HG03469 (cell line): ENCODE measurements around the gene TNRC18.
"Not testable (repeated sequence)": the region's sequence is repeated elsewhere in the genome, so short reads cannot be mapped to it uniquely, and the experiment has no call there.

Experiments
- ATAC-seq: cut with Tn5 transposase; IDR thresholded peaks from one replicate; pipeline ENCODE4 v1.9.1; 2021; ENCODE audit warnings: mild to moderate bottlenecking, moderate library complexity, moderate number of reproducible peaks; ENCODE audit not compliant: unreplicated experiment

TNRC18 gene

DNA sequence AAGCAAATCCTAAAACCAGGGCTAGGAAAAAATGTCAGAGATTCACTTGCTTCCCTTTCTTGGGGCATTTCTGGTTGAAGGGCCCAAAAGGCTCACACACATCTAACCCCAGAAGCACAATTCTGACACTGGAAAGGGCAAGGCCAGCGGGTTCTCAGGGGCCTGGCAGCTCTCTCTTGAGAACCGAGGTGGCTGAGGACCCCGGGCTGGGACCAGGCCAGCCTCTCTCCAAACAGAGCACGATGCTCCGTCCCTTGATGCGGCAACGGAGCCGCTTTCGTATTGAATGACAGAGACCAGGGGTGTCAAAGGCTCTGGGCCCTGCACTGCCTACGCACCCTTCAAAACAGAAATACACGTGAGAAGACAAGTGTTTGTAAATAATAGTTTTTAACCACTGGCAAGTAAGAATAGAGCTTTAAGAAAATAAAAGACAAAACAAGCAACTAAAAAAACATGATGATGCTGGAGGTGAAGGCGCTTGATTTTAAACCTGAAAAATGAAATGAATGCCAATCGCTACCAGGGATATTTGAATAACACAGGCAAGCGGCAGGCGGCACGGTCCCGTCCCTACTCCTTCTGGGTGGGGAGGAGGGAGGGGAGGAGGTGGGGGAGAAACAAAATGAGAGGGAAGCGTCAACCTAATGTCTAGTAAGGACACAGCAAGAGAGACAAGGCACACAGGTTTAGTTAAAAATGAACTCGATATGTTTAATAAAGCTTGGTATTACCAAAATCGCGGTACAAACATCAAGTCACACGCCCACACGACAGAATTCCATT, 72.8 kb downstream of the TNRC18 start:
- no peak for ATAC-seq

- ATAC-seq = no peak
These were observed 73.5 kb downstream of the TNRC18 start for GRCh38 chr7:5350174-5350463.

GRCh38 chr7:5349437-5350173, 74.0 kb downstream of the TNRC18 start:
- no peak for ATAC-seq

GRCh38 chr7:5349005-5349380, 74.6 kb downstream of the TNRC18 start:
- no peak for ATAC-seq

- ATAC-seq = no peak
These were observed 75.3 kb downstream of the TNRC18 start for GRCh38 chr7:5348134-5349004.

GRCh38 chr7:5345671-5346070, 78.0 kb downstream of the TNRC18 start:
- ATAC-seq = no peak

DNA sequence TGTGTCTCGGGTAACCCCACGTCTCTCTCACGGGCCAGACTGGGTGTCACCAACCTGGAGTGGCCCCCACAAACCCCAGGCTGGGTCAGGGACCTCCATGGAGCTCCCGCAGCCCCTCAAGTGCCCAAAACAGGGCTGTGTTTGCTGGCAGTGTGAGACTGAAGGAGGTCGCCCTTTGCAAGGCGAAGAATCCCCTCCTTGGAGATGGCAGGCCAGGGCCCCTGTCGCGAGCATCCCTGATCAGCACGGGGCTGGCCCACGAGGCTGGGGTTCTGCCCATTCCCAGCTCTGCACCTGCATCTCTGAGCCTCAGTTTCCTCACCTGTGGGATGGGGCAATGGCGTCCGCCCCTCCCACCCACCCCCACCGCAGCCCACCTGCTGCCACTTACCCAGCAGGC, 78.5 kb downstream of the TNRC18 start:
- no peak for ATAC-seq

- ATAC-seq = no peak
These were observed 79.3 kb downstream of the TNRC18 start for GRCh38 chr7:5344342-5344741.

GRCh38 chr7:5343884-5344283, 79.8 kb downstream of the TNRC18 start:
- no peak for ATAC-seq

DNA sequence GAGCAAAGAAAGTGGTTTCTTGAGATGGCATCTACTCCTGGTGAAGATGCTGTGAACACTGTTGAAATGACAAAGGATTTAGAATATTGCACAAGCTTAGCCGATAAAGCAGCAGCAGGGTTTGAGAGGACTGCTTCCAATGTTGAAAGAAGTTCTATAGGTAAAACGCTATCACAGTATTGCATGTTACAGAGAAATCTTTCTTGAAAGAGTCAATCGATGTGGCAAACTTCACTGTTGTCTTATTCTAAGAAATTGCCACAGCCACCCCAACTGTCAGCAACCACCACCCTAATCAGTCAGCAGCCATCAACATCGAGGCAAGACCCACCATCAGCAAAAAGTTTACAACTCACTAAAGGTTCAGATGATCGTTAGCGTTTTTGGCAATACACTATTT, 81.0 kb downstream of the TNRC18 start:
- no peak for ATAC-seq

GRCh38 chr7:5339955-5340354, 83.7 kb downstream of the TNRC18 start:
- ATAC-seq = no peak

- ATAC-seq = no peak
These were observed 86.6 kb downstream of the TNRC18 start for GRCh38 chr7:5337047-5337446.

- ATAC-seq = no peak
These were observed 89.0 kb downstream of the TNRC18 start for GRCh38 chr7:5334671-5335070.

DNA sequence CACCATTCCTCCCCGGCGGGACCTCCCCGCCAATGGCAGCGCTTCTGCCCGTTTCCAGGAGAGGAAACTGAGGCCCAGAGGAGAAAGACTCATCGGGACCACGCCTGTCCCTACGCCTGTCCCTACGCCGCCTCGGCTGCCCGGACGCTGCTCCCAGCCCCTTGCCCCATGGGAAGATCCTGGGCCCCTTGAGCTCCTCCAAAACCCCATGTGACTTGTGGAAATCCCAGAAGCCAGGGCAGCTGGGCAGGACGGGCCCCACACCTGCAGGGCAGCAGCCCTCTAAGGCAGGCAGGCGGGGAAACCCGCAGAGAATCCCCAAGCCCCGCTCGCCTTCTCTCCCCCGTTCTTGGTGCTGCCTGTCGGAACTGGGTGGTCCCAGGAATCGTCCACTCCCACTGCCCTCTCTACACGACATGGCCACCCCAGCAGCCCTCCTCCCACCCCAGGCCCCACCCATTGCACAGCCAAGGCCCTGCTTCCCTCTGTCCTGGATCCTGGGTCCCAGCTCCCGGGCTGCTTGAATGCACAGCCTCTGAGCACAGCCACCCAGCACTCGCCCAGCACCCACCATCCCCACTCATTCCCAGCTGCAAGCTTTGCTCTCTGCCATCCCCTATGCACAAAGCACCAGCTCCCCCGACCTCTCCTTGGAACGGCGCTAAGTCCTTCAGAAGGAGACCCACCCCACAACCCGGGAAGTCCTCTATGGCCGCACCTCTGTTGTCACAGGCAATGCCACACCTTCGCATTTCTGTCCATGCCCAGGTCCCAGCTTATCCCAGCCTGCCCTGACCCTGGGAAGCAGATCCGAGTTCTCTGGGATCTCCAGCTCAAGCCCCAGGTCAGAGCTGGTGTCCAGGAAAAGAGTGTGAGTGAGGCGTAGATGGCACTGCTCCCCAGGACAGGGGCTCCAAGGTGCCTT, 90.3 kb downstream of the TNRC18 start:
- ATAC-seq = no peak

DNA sequence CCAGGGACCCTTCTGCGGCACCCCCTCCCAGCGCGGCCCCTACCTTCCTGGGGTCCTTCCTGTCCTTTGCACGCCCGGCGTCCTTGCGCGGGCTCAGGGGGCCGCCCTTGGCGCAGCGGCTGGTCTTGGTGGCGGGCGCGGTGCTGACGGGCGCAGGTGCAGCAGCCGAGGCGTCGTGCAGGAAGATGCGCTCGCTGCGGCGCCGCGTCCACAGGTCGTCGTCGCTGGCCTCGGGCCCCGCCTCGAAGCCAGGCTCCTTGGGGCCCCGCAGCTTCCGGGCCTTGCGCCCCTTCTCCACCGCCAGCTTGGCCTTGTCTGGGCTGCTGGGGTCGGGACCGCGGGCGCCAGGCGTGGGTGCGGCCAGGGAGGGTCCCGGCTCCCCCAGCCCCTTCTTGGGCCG, 91.1 kb downstream of the TNRC18 start:
- ATAC-seq = no peak

DNA sequence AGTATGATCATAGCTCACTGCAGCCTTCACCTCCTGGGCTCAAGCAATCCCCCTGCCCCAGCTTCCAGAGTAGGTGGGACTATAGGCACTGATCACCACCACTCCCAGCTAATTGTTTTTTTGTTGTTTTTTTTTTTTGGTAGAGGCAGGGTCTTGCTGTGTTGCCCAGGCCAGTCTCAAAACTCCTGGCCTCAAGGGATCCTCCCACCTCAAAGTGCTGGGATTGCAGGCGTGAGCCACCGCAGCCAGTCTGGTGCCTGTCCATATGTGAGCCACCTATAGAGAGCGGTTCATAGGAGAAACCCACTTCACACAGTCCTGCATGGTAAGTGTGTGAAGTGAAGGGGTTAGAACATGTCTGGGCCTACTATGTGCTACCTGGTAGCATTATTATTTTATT, 93.3 kb downstream of the TNRC18 start:
- no peak for ATAC-seq

- no peak for ATAC-seq
These were observed 98.7 kb downstream of the TNRC18 start for GRCh38 chr7:5324961-5325360.

DNA sequence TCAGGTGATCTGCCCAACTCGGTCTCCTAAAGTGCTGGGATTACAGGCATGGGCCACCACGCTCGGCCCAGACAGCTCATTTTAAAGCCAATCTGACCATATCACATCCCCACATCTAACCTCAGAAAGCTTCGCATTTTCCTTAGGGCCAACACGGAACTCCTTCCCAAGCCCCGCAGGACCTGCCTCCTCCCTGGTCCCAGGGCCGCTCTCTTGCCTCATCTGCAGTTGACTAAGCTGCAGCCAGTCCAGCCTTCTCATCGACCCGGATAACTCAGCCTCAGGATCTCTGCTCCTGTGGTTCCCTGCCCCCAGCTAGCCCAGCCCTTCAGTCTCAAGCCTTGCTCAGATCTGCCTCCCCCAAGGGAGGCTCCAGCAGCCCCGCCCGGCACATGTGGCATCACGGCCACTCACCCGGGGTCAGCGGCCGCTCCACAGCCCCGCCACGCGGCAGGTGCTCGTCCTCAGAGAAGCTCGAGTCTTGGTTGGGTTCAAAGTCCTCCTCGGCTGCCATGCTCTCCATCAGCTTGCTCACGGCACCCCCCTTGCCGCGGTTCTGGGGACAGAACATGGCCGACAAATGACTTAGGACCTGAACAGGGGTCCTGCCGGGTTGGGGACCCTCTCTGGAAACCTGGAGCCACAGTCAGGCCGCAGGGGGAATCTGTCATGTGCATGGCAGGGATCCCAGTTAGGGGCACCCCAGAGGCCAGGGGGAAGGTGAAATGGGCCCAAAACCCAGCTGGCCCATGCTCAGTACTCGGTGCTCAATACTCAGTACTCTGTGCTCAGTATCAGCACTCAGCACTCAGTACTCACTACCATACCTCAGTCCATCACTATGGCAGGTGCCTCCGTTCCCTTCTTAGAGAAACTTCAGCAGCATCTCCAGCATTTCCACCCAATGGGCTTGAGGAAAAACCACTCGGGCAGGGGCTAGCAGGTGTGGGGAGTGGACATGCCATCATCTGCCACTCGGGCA, 99.5 kb downstream of the TNRC18 start:
- not testable (repeated sequence) for ATAC-seq

- no peak for ATAC-seq
These were observed 100.8 kb downstream of the TNRC18 start for GRCh38 chr7:5322621-5323410.
